Stomach (tissue), 4 donors: ENCODE measurements around the gene ETS2.

ENCODE experiments used
- POLR2A ChIP-seq, 4 donors: fragments of 450-650 bp; IDR thresholded peaks; one replicate each; pipeline ENCODE4 v1.6.1; 2016; ENCODE audit warnings: antibody characterized with exemption in 4 of 4, control low read depth in 2 of 4, mild to moderate bottlenecking in 1 of 4, moderate library complexity in 1 of 4
- TF ChIP-seq, protein P1 (sequence below), 7 experiments: fragments of 450-650 bp in 4 of 7; fragments of 200-600 bp in 3 of 7; sonication (generic) in 3 of 7; IDR thresholded peaks; one replicate each; pipeline ENCODE4 v1.5.1; 2016 to 2019; ENCODE audit warnings: antibody characterized with exemption in 7 of 7, control low read depth in 2 of 7, mild to moderate bottlenecking in 1 of 7

DNA sequence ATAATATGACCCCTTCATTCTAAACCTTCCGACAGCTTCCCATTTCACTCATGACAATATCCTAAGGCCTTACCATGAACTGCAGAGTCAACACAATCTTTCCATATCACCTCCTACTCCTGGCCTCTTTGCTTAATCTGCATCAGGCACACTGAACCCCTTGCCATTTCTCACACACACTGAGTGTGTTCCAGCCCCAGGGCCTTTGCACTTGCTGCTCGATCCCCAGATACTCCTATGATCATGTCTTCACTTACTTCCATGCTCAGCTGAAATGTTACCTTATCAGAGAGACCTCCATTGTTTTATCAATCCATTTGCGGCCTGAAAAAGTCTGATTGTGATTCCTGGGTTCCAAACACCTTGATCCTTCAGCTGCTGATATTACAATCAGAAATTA lies 47.0 kb downstream of the ETS2 start:
- TF ChIP-seq, protein P1, sequence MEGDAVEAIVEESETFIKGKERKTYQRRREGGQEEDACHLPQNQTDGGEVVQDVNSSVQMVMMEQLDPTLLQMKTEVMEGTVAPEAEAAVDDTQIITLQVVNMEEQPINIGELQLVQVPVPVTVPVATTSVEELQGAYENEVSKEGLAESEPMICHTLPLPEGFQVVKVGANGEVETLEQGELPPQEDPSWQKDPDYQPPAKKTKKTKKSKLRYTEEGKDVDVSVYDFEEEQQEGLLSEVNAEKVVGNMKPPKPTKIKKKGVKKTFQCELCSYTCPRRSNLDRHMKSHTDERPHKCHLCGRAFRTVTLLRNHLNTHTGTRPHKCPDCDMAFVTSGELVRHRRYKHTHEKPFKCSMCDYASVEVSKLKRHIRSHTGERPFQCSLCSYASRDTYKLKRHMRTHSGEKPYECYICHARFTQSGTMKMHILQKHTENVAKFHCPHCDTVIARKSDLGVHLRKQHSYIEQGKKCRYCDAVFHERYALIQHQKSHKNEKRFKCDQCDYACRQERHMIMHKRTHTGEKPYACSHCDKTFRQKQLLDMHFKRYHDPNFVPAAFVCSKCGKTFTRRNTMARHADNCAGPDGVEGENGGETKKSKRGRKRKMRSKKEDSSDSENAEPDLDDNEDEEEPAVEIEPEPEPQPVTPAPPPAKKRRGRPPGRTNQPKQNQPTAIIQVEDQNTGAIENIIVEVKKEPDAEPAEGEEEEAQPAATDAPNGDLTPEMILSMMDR (IDR thresholded peaks at IDR 0.05) = no peak
- no peak for TF ChIP-seq POLR2A (IDR thresholded peaks at IDR 0.05)
